Esophagus squamous epithelium (tissue), 5 donors: ENCODE measurements around the gene CYB5A. TPM values are rescaled to one million over a fixed set of nuclear protein-coding genes. Genes with fewer than 3 reads are reported as not detected.
"Not testable (repeated sequence)": the region's sequence is repeated elsewhere in the genome, so short reads cannot be mapped to it uniquely, and the experiment has no call there.

Experiments
- DNase-seq: peaks from one replicate; lab custom pipeline; 2025; lab: John Stamatoyannopoulos, UW
- H3K27ac ChIP-seq, 4 donors: fragments of 200-600 bp; sonication (generic); one replicate each; pipeline ENCODE4 v1.5.1; 2016 to 2019; ENCODE audit warnings: mild to moderate bottlenecking in 1 of 4
- H3K27me3 ChIP-seq, 4 donors: fragments of 200-600 bp; sonication (generic); 1 replicate in 3 of 4; 2 replicates in 1 of 4; pipeline versions ENCODE4 v1.5.1 to v1.6.0; 2017 to 2021; ENCODE audit warnings: antibody characterized with exemption in 1 of 4
- H3K36me3 ChIP-seq, 3 donors: fragments of 200-600 bp; sonication (generic); one replicate each; pipeline ENCODE4 v1.5.1; 2016 to 2019
- H3K4me1 ChIP-seq, 3 donors: fragments of 200-600 bp; sonication (generic); one replicate each; pipeline ENCODE4 v1.5.1; 2017 to 2019
- H3K4me3 ChIP-seq, 4 donors: fragments of 200-600 bp; sonication (generic); 1 replicate in 3 of 4; 2 replicates in 1 of 4; pipeline ENCODE4 v1.5.1; 2016 to 2019; ENCODE audit warnings: mild to moderate bottlenecking in 2 of 4, moderate library complexity in 1 of 4
- H3K9me3 ChIP-seq, 3 donors: fragments of 200-600 bp; sonication (generic); one replicate each; pipeline ENCODE4 v1.5.1; 2016 to 2019
- CTCF ChIP-seq, 6 experiments: fragments of 450-650 bp in 4 of 6; fragments of 200-600 bp in 2 of 6; sonication (generic) in 2 of 6; IDR thresholded peaks; one replicate each; pipeline ENCODE4 v1.5.1; 2016 to 2019; ENCODE audit warnings: antibody characterized with exemption in 6 of 6, mild to moderate bottlenecking in 4 of 6, moderate library complexity in 4 of 6
- POLR2A ChIP-seq, 4 donors: fragments of 450-650 bp; IDR thresholded peaks; one replicate each; pipeline ENCODE4 v1.6.1; 2017; ENCODE audit warnings: antibody characterized with exemption in 4 of 4, mild to moderate bottlenecking in 4 of 4, moderate library complexity in 3 of 4
- whole genome bisulfite sequencing, 2 donors: methylation state at CpG; one replicate each; pipeline ENCODE4 v1.1.5; 2018; 5-methylcytosine and 5-hydroxymethylcytosine counted together
- intact Hi-C: fragments of 100-400 bp; cut with DNase I; formaldehyde crosslinking; loops from one replicate; pipeline ENCODE4 v1.15.0; 2022
- total RNA-seq, 4 donors: library from RNA; depleted of rRNA; stranded (reverse); fragments of >200 nt; gene quantifications; one replicate each; pipeline ENCODE4 v1.1.0, GENCODE V29; 2016
- donor health status: DM: yes; HTN: yes; CAD: no.

Gene CYB5A
- total RNA-seq, 4 donors from 2014 or later = 75.2 to 115 (median 90.3) TPM

- WGBS, 2 donors = 84 to 93% methylated on average over 8 of the region's 8 CpGs
- H3K27me3 ChIP-seq = no peaks in the 10 kb centered on the region
- no peak overlapping the region for H3K4me3 ChIP-seq
- intact Hi-C loops = no loop called here
- no peak overlapping the region for H3K27ac ChIP-seq
- peaks cover 10 to 26% (median 15%) of the 10 kb centered on the region in 3 donors for H3K4me1 ChIP-seq
- no peak for TF ChIP-seq POLR2A (IDR thresholded peaks at IDR 0.05)
- no peak for TF ChIP-seq CTCF (IDR thresholded peaks at IDR 0.05)
- no peak for DNase-seq
- H3K36me3 ChIP-seq = no peaks in the 10 kb centered on the region
- no peaks in the 10 kb centered on the region for H3K9me3 ChIP-seq
Measured at GRCh38 chr18:74294526-74294925, 2.8 kb upstream of the CYB5A start.

DNA sequence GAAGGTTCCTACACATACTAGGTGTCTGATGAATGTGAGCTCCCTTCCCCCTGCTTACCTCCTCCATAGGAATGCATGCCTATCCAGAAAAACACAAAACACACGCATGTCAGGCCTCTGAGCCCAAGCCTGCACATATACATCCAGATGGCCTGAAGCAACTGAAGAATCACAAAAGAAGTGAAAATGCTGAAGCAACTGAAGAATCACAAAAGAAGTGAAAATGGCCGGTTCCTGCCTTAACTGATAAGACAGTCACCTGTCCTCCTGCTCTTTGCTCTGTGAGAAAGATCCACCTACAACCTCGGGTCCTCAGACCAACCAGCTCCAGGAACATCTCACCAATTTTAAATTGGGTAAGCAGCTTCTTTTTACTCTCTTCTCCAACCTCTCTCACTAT is 1.2 kb upstream of the CYB5A start:
- H3K27ac ChIP-seq, H3K9me3 ChIP-seq, DNase-seq, H3K27me3 ChIP-seq, intact Hi-C loops, H3K4me3 ChIP-seq, H3K36me3 ChIP-seq: not testable (repeated sequence)
- 66% methylated on average over 3 of the region's 3 CpGs for WGBS, 2 donors
- peaks cover 10 to 36% (median 18%) of the 10 kb centered on the region in 3 donors for H3K4me1 ChIP-seq

- 9 to 14% methylated on average over 4 of the region's 4 CpGs for WGBS, 2 donors
Measured at GRCh38 chr18:74292541-74292858, 737 bp upstream of the CYB5A start.

DNA sequence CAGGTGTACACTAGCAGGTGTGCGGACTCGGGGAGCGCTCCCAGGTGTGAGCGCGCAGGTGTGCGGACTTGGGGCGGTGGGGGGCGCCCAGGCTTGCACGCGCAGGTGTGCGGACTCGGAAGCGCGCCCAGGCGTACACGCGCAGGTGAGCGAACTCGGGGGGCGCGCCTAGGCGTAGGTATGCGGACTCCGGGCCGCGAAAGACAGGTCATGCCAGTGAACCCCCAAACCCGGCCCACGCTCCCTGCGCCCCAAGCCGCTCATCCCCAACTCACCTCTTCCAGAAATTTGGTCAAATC is 342 bp downstream of the CYB5A start:
- Histone ChIP-seq H3K27me3 (no peaks in the 10 kb centered on the region), H3K9me3 (no peaks in the 10 kb centered on the region), H3K4me1 (peaks cover 10 to 36% (median 18%) of the 10 kb centered on the region in 3 donors), H3K36me3 (no peaks in the 10 kb centered on the region), H3K4me3 (peak overlapping the region; percentile 64 to 97 (median 88)), H3K27ac (peak overlapping the region; percentile 64 to 87 (median 82))
- TF ChIP-seq POLR2A (IDR thresholded peaks at IDR 0.05) (no peak), CTCF (IDR thresholded peaks at IDR 0.05) (no peak)
- no CpG with 5 or more reads among the region's 30 CpGs for WGBS, 2 donors
- DNase-seq = no peak
- intact Hi-C loops = no loop called here

More at GRCh38 chr18:74292541-74292858, 737 bp upstream of the CYB5A start:
- Histone ChIP-seq H3K27ac (peak overlapping the region; percentile 32 to 87 (median 80)), H3K4me3 (peak overlapping the region; percentile 64 to 97 (median 88)), H3K36me3 (no peaks in the 10 kb centered on the region), H3K9me3 (no peaks in the 10 kb centered on the region), H3K4me1 (peaks cover 10 to 36% (median 18%) of the 10 kb centered on the region in 3 donors), H3K27me3 (no peaks in the 10 kb centered on the region)
- intact Hi-C loops = no loop called here
- no peak for DNase-seq
- no peak for TF ChIP-seq CTCF (IDR thresholded peaks at IDR 0.05)
- TF ChIP-seq POLR2A (IDR thresholded peaks at IDR 0.05) = no peak

DNA sequence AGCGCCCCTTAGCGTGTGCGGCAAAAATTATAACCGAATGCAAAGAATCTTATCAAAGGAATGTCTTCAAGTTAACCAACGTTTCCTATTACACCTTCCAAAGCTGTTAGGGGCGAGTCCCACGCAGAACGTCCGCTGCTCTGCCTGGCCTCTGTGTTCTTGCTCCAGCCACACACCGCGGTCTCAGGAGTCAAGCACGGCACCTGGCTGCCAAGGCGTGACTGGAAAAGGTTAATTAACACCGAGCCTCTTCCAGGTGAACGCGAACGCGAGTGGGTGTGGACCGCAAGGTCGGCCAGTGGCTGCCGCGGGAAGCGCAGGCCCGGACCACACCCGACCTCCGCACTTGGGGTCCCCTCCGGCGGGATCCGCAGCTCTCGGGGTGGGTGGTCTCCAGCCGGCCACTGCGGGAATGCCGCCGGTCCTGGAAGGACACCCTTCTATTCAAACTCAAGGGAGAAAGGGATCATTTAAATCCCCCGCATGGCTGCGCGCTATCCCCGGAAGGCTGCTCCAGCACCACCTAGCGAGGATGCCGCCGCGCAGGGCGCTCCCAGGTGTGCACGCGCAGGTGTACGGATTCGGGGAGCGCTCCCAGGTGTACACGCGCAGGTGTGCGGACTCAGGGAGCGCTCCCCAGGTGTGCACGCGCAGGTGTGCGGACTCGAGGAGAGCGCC is 830 bp downstream of the CYB5A start:
- TF ChIP-seq CTCF (IDR thresholded peaks at IDR 0.05) (peak in 3 of 6 experiments; percentile 30 to 42 (median 41)), POLR2A (IDR thresholded peaks at IDR 0.05) (no peak)
- 24 to 69% methylated on average over 8 to 25 of the region's 57 CpGs for WGBS, 2 donors
- H3K27me3 ChIP-seq = no peaks in the 10 kb centered on the region
- peak overlapping the region; percentile 64 to 87 (median 82) for H3K27ac ChIP-seq
- no peak for DNase-seq
- no peaks in the 10 kb centered on the region for H3K9me3 ChIP-seq
- intact Hi-C loops = no loop called here
- peaks cover 10 to 36% (median 18%) of the 10 kb centered on the region in 3 donors for H3K4me1 ChIP-seq
- H3K4me3 ChIP-seq = peak overlapping the region; percentile 64 to 97 (median 88)
- no peaks in the 10 kb centered on the region for H3K36me3 ChIP-seq
